ENCODE data around the gene SCAMP1. TPM values are rescaled to one million over a fixed set of nuclear protein-coding genes. Genes with fewer than 3 reads are reported as not detected.

The SCAMP1 gene
- total RNA-seq, 1 experiment from 2014 or later, result 28.7 TPM

- no peak for TF ChIP-seq EZH2 (IDR thresholded peaks at IDR 0.05; ENCODE audit: borderline replicate concordance, low read depth, low read length, poor library complexity, severe bottlenecking)
- TF ChIP-seq CTCF (conservative IDR thresholded peaks at IDR 0.05; ENCODE audit: low read depth, low read length), result no peak
- no peaks in the 10 kb centered on the region for H3K36me3 ChIP-seq (ENCODE audit: insufficient read depth, low read length, poor library complexity, severe bottlenecking)
- H3K27ac ChIP-seq (ENCODE audit: low read depth, low read length, poor library complexity, severe bottlenecking), result no peak overlapping the region
- ChIA-PET CTCF (no interaction called here), POLR2A (ENCODE audit: low non-redundant PET) (no interaction called here)
- peaks cover 6% of the 10 kb centered on the region for H3K9me3 ChIP-seq (ENCODE audit: low read depth, low read length, poor library complexity, severe bottlenecking)
- intact Hi-C loops (cut with micrococcal nuclease; ENCODE audit: unreplicated experiment), result no loop called here
- H3K27me3 ChIP-seq (replicated peaks; ENCODE audit: insufficient read depth, low read depth, low read length, poor library complexity), result no peaks in the 10 kb centered on the region
- DNase-seq (ENCODE audit: low spot score), result no peak
- H3K4me1 ChIP-seq (ENCODE audit: insufficient read depth, low read length, poor library complexity, severe bottlenecking), result peaks cover 9% of the 10 kb centered on the region
- no TSS peak for BruUV-seq (replicated peaks)
- no peak overlapping the region for H3K4me3 ChIP-seq (ENCODE audit: low read depth, low read length, poor library complexity, severe bottlenecking)
These were observed 20.6 kb upstream of the SCAMP1 start for GRCh38 chr5:78339617-78340436.

- CTCF ChIA-PET, result no interaction called here
- POLR2A ChIA-PET (ENCODE audit: low non-redundant PET), result no interaction called here
- peak; percentile 59 for DNase-seq (ENCODE audit: low spot score)
These were observed 19.0 kb upstream of the SCAMP1 start for GRCh38 chr5:78341440-78341839.

GRCh38 chr5:78345485-78345884 is 14.9 kb upstream of the SCAMP1 start:
- intact Hi-C loops (cut with micrococcal nuclease; ENCODE audit: unreplicated experiment), result no loop called here
- POLR2A ChIA-PET (ENCODE audit: low non-redundant PET), result no interaction called here
- Histone ChIP-seq H3K27ac (ENCODE audit: low read depth, low read length, poor library complexity, severe bottlenecking) (no peak overlapping the region), H3K4me1 (ENCODE audit: insufficient read depth, low read length, poor library complexity, severe bottlenecking) (peaks cover 9% of the 10 kb centered on the region), H3K36me3 (ENCODE audit: insufficient read depth, low read length, poor library complexity, severe bottlenecking) (no peaks in the 10 kb centered on the region), H3K9me3 (ENCODE audit: low read depth, low read length, poor library complexity, severe bottlenecking) (no peaks in the 10 kb centered on the region), H3K4me3 (ENCODE audit: low read depth, low read length, poor library complexity, severe bottlenecking) (no peak overlapping the region), H3K27me3 (replicated peaks; ENCODE audit: insufficient read depth, low read depth, low read length, poor library complexity) (no peaks in the 10 kb centered on the region)
- BruUV-seq (replicated peaks), result no TSS peak
- no peak for DNase-seq (ENCODE audit: low spot score)
- TF ChIP-seq CTCF (conservative IDR thresholded peaks at IDR 0.05; ENCODE audit: low read depth, low read length) (no peak), EZH2 (IDR thresholded peaks at IDR 0.05; ENCODE audit: borderline replicate concordance, low read depth, low read length, poor library complexity, severe bottlenecking) (no peak)
- CTCF ChIA-PET, result no interaction called here

More at GRCh38 chr5:78341440-78341839, 19.0 kb upstream of the SCAMP1 start:
- Histone ChIP-seq H3K27me3 (replicated peaks; ENCODE audit: insufficient read depth, low read depth, low read length, poor library complexity) (no peaks in the 10 kb centered on the region), H3K27ac (ENCODE audit: low read depth, low read length, poor library complexity, severe bottlenecking) (no peak overlapping the region), H3K9me3 (ENCODE audit: low read depth, low read length, poor library complexity, severe bottlenecking) (peaks cover 6% of the 10 kb centered on the region), H3K36me3 (ENCODE audit: insufficient read depth, low read length, poor library complexity, severe bottlenecking) (no peaks in the 10 kb centered on the region), H3K4me1 (ENCODE audit: insufficient read depth, low read length, poor library complexity, severe bottlenecking) (peaks cover 9% of the 10 kb centered on the region), H3K4me3 (ENCODE audit: low read depth, low read length, poor library complexity, severe bottlenecking) (no peak overlapping the region)
- TF ChIP-seq CTCF (conservative IDR thresholded peaks at IDR 0.05; ENCODE audit: low read depth, low read length) (no peak), EZH2 (IDR thresholded peaks at IDR 0.05; ENCODE audit: borderline replicate concordance, low read depth, low read length, poor library complexity, severe bottlenecking) (no peak)
- intact Hi-C loops (cut with micrococcal nuclease; ENCODE audit: unreplicated experiment), result no loop called here
- BruUV-seq (replicated peaks), result no TSS peak

All from A673 (cell line).